GM13977 (cell line): ENCODE results near the gene SEMA3B.
"Not testable (repeated sequence)": the region's sequence is repeated elsewhere in the genome, so short reads cannot be mapped to it uniquely, and the experiment has no call there.

Source experiments
- DNase-seq: peaks from one replicate; pipeline ENCODE4 v3.0.0; 2012; ENCODE audit warnings: low spot score
- CTCF ChIP-seq: IDR thresholded peaks from 2 replicates; pipeline ENCODE4 v1.5.1; 2012; ENCODE audit warnings: mild to moderate bottlenecking, control low read depth; ENCODE audit not compliant: insufficient read depth; ENCODE audit errors: extremely low read depth, missing control alignments
- in situ Hi-C: fragments of 300-500 bp; cut with MboI; formaldehyde crosslinking; loops from one replicate; pipeline ENCODE4 v1.12.0; 2022; ENCODE audit warnings: low sequenced_read_pairs, low pct_unique_long_range_greater_than_20kb, mixed read lengths, inconsistent platforms; ENCODE audit not compliant: unreplicated experiment

SEMA3B gene

DNA sequence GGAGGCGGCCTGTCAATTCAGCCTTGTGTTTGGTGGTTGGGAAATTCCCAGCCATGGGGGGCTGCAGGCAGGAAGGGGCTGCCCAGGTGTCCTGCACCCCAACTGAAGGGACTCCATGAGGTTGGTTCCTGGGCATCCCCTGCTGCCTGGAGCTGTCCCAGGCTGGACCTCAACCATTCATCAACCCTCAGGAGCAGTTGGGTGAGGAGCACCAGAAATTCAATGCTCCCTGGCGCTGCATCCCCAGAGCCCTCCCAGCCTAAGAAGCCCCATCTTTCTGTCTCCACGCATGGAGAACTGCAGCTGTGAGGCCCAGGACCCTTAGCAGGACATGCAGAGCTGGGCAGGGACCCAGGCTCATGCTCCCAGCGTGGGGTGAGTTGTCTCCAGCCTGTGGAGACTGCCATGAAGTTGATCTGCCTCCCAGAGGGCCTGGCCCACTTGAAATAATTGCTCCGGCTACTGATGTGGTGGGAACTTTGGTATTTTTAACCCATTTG, 8.0 kb upstream of the SEMA3B start:
- in situ Hi-C loops, result no loop called here
- no peak for TF ChIP-seq CTCF
- peak; percentile 58 for DNase-seq

- no peak for TF ChIP-seq CTCF
- peak; percentile 47 for DNase-seq
- in situ Hi-C loops, result no loop called here
These were observed 7.4 kb upstream of the SEMA3B start for GRCh38 chr3:50261505-50261904.

- DNase-seq, in situ Hi-C loops: not testable (repeated sequence)
These were observed 6.7 kb upstream of the SEMA3B start for GRCh38 chr3:50262200-50262599.

GRCh38 chr3:50262778-50263177, 6.2 kb upstream of the SEMA3B start:
- in situ Hi-C loops, result no loop called here
- TF ChIP-seq CTCF, result no peak
- no peak for DNase-seq

GRCh38 chr3:50263478-50264382, 5.2 kb upstream of the SEMA3B start:
- TF ChIP-seq CTCF, result no peak
- in situ Hi-C loops, result no loop called here
- DNase-seq, result no peak

DNA sequence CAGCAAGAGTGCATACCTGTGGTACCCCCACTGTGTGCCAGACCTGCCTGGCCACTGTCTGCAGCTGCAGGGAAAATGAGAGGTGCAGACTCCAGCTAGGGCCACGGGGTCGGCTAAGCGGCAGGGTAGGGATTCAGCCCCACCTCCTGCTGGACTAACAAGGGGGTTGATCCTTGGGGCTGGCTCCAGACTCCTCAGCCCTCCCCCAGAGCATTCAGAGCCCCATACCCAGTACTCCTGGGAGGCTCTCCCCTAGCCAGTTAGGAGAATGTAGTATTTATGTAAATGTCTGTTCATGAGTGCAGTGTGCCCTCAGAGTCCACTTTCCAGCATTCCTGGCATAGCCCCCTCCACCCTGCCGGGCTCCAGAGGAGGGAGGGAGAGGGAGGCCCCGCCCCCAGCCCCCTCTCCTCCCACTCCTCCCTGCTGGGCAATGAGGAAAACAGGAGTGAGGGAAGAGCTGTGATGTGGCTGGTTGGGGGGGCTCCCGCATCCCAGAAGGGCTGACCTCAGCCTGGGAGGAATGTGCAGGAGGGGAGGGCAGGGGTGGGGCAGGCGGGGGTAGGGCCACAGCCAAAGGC, 4.5 kb upstream of the SEMA3B start:
- in situ Hi-C loops, result no loop called here
- no peak for TF ChIP-seq CTCF
- DNase-seq, result no peak

DNA sequence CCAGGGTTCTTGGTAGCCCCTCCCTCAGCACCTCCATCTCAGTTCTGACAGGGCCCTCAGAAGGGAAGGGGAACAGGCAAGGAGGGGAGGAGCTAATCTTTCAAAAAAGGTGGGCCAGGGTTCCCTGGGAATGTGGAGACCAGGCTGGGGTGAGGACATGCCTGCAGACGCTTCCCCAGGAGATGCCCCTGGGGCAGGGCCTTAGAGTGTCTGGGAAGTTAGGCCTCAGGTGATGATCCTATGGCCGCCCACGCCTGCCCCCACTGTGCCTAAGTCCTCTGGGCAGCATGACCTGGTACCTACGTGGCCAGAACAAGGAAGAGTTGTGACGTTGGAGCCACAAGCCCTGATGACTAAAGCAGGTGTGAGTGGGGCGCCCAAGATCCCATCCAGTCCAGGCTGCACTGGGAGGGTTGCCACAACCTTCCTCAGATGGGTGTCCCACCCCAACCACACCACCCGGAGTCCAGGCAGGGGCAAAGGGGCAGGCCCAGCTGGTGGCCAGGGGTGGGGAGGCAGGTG, 3.9 kb upstream of the SEMA3B start:
- no peak for DNase-seq
- TF ChIP-seq CTCF, result no peak
- in situ Hi-C loops, result no loop called here
